Iris pigment epithelial cell (primary cell): ENCODE results near the gene CLMN.

ENCODE experiments used
- DNase-seq: peaks from one replicate; pipeline ENCODE4 v3.0.0-alpha.2; 2011; ENCODE audit warnings: low read depth

Gene CLMN

GRCh38 chr14:95301527-95302187, 18.1 kb downstream of the CLMN start:
- no peak for DNase-seq

- DNase-seq = no peak
Observed at GRCh38 chr14:95300697-95301526, 18.8 kb downstream of the CLMN start.

- no peak for DNase-seq
Observed at GRCh38 chr14:95300002-95300696, 19.6 kb downstream of the CLMN start.

- no peak for DNase-seq
Observed at GRCh38 chr14:95299271-95299670, 20.4 kb downstream of the CLMN start.

- DNase-seq = no peak
Observed at GRCh38 chr14:95297832-95298231, 21.9 kb downstream of the CLMN start.

GRCh38 chr14:95296966-95297365, 22.7 kb downstream of the CLMN start:
- no peak for DNase-seq

GRCh38 chr14:95295600-95296376, 23.9 kb downstream of the CLMN start:
- no peak for DNase-seq

- DNase-seq = peak; percentile 66
Observed at GRCh38 chr14:95294834-95295599, 24.7 kb downstream of the CLMN start.

GRCh38 chr14:95294320-95294719, 25.4 kb downstream of the CLMN start:
- no peak for DNase-seq

- DNase-seq = no peak
Observed at GRCh38 chr14:95293449-95293848, 26.3 kb downstream of the CLMN start.

- no peak for DNase-seq
Observed at GRCh38 chr14:95292660-95293425, 26.9 kb downstream of the CLMN start.

- peak; percentile 78 for DNase-seq
Observed at GRCh38 chr14:95291859-95292542, 27.7 kb downstream of the CLMN start.

GRCh38 chr14:95290871-95291431, 28.8 kb downstream of the CLMN start:
- DNase-seq = no peak

- DNase-seq = no peak
Observed at GRCh38 chr14:95290021-95290420, 29.7 kb downstream of the CLMN start.

GRCh38 chr14:95289323-95290010, 30.2 kb downstream of the CLMN start:
- DNase-seq = no peak

- DNase-seq = no peak
Observed at GRCh38 chr14:95288672-95289322, 30.9 kb downstream of the CLMN start.

- no peak for DNase-seq
Observed at GRCh38 chr14:95287176-95287754, 32.4 kb downstream of the CLMN start.

- DNase-seq = no peak
Observed at GRCh38 chr14:95286645-95287044, 33.1 kb downstream of the CLMN start.
